Gastrocnemius medialis (tissue), 4 donors: ENCODE measurements around the gene ST7.

ENCODE experiments used
- CTCF ChIP-seq, 5 experiments: fragments of 450-650 bp in 3 of 5; fragments of 200-600 bp in 2 of 5; sonication (generic) in 2 of 5; IDR thresholded peaks in 4 of 5; conservative IDR thresholded peaks in 1 of 5; 1 replicate in 4 of 5; 2 replicates in 1 of 5; pipeline ENCODE4 v1.5.1; 2016 to 2019; ENCODE audit warnings: antibody characterized with exemption in 5 of 5, mild to moderate bottlenecking in 3 of 5, moderate library complexity in 3 of 5
- POLR2A ChIP-seq, 2 donors: fragments of 450-650 bp; IDR thresholded peaks; one replicate each; pipeline ENCODE4 v1.6.1; 2017; ENCODE audit warnings: antibody characterized with exemption in 2 of 2, mild to moderate bottlenecking in 2 of 2, moderate library complexity in 2 of 2

GRCh38 chr7:116979430-116979829, 26.1 kb downstream of the ST7 start:
- TF ChIP-seq CTCF (IDR thresholded peaks at IDR 0.05 in 4 of 5, conservative IDR thresholded peaks at IDR 0.05 in 1 of 5) = no peak
- TF ChIP-seq POLR2A (IDR thresholded peaks at IDR 0.05) = no peak
